Liver (tissue), 3 donors: ENCODE measurements around the gene DDX11.
"Not testable (repeated sequence)": the region's sequence is repeated elsewhere in the genome, so short reads cannot be mapped to it uniquely, and the experiment has no call there.

ENCODE experiments used
- CTCF ChIP-seq: fragments of 150-350 bp; IDR thresholded peaks from 2 replicates; pipeline ENCODE4 v1.5.1; 2017; ENCODE audit warnings: improper control_type of control experiment, low read depth, low read length; ENCODE audit not compliant: missing input control
- GABPA ChIP-seq, 2 donors: IDR thresholded peaks in 1 of 2; conservative IDR thresholded peaks in 1 of 2; 2 replicates each; pipeline ENCODE4 v1.6.1; 2016; ENCODE audit warnings: antibody characterized with exemption in 2 of 2, mild to moderate bottlenecking in 1 of 2, moderate library complexity in 1 of 2
- HNF4G ChIP-seq: IDR thresholded peaks from 2 replicates; pipeline ENCODE4 v1.6.1; 2016; ENCODE audit warnings: antibody characterized with exemption
- RAD21 ChIP-seq, 2 donors: IDR thresholded peaks; 2 replicates each; pipeline ENCODE4 v1.6.1; 2016; ENCODE audit warnings: antibody characterized with exemption in 2 of 2, mild to moderate bottlenecking in 2 of 2
- REST ChIP-seq: IDR thresholded peaks from 2 replicates; pipeline ENCODE4 v1.6.1; 2016; ENCODE audit warnings: antibody characterized with exemption, mild to moderate bottlenecking
- RXRA ChIP-seq, 2 donors: IDR thresholded peaks; 2 replicates each; pipeline ENCODE4 v1.6.1; 2017 to 2018; ENCODE audit warnings: antibody characterized with exemption in 2 of 2, mild to moderate bottlenecking in 1 of 2
- YY1 ChIP-seq: IDR thresholded peaks from 2 replicates; pipeline ENCODE4 v1.6.1; 2016; ENCODE audit warnings: antibody characterized with exemption, mild to moderate bottlenecking
- ZBTB33 ChIP-seq: IDR thresholded peaks from 2 replicates; pipeline ENCODE4 v1.6.1; 2016; ENCODE audit warnings: antibody characterized with exemption
- donor health status: healthy.
- donor health status: healthy.

- TF ChIP-seq CTCF; REST; ZBTB33; YY1; GABPA (IDR thresholded peaks at IDR 0.05 in 1 of 2, conservative IDR thresholded peaks at IDR 0.05 in 1 of 2); RAD21 (IDR thresholded peaks at IDR 0.05); HNF4G; RXRA (IDR thresholded peaks at IDR 0.05): not testable (repeated sequence)
Observed at GRCh38 chr12:31081274-31081673, 7.6 kb downstream of the DDX11 start.
